ENCODE measurements around the gene BLOC1S6.

DNA sequence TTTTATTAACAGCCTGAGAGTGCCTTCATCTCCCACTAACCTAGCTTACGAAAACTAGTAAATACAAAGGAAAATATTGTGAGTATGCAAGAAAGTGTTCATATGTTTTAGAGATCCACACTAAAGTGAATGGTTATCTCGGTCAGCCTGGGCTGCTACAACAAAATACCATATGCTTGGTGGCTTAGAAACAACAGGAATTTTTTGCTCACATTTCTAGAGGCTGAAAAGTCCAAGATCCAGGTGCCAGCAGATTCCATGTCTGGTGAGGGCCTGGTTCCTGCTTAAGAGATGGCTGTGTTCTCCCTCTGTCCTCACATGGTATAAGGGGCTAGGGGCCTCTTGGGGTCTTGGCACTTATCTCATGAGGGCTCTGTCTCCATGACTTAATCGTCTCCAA is 44.1 kb upstream of the BLOC1S6 start:
- TF ChIP-seq SUZ12 (IDR thresholded peaks at IDR 0.05; ENCODE audit: low read depth, low read length) (no peak), STAG1 (CRISPR knock-in tag; IDR thresholded peaks at IDR 0.05) (no peak), MAFK (conservative IDR thresholded peaks at IDR 0.05 in 1 of 2, IDR thresholded peaks at IDR 0.05 in 1 of 2; ENCODE audit: low read length in 2 of 2) (no peak), ZNF251 (CRISPR knock-in tag; IDR thresholded peaks at IDR 0.05) (no peak), MEF2D (CRISPR knock-in tag; IDR thresholded peaks at IDR 0.05) (no peak), EEA1 (CRISPR knock-in tag; IDR thresholded peaks at IDR 0.05; ENCODE audit: borderline replicate concordance) (no peak), EZH2 (conservative IDR thresholded peaks at IDR 0.05; ENCODE audit: low read depth, low read length) (no peak), POLR2AphosphoS5 (IDR thresholded peaks at IDR 0.05; ENCODE audit: low read depth, low read length) (no peak), ZNF335 (CRISPR knock-in tag; IDR thresholded peaks at IDR 0.05) (no peak), IKZF5 (CRISPR knock-in tag; IDR thresholded peaks at IDR 0.05) (no peak)

Data from HepG2 (cell line).